ENCODE data around the gene GNPDA1. TPM values are rescaled to one million over a fixed set of nuclear protein-coding genes. Genes with fewer than 3 reads are reported as not detected.

GNPDA1 gene
- polyA plus RNA-seq, 3 donors: 14.6 to 47.6 (median 24.3) TPM

DNA sequence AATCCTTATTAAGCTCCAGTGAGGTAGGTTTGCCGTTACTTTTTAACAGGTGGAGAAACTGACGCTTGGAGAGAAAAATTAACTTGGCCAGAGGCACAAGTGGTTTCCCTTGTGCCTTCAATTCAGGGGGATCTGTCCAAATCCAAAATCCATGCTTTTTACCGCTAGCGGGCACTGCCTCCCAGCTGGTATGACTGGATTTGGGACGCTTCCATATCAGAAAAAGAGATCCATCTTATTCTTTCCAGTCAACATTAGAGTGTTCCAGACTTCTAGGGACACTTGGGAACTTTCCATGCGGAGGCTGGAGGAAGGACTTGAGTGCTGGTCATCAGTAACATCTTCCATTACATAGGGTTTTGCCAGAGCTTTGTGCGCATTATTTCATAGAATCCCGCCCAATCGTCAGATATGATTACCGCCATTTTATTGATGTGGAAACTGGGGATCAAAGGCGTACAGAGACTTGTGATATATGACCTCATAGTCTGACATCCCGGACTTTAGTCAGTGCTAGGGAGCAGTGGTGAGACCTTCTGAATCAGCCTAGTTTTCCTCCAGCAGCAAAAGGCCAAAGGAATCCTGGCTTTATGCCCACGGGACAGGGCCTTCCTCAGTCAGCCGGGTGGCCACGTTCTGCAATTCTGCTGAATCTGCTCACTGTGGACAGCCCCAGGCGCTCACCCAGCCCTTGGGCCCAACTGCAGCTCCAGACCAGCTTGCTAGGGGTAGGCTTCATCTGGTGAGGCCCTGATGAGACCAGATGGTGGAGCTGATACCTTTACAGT, 1.1 kb upstream of the GNPDA1 start:
- Mint-ChIP-seq H3K9me3 (peaks cover 0 to 4% (median 0%) of the 10 kb centered on the region in 7 donors), H3K27me3 (ENCODE audit: low read depth in 3 of 3) (peaks cover 0 to 2% (median 0%) of the 10 kb centered on the region in 3 donors), H3K27ac (peak overlapping the region in 4 of 7 donors; percentile 75 to 93 (median 88)), H3K4me1 (peaks cover 52% of the 10 kb centered on the region), H3K36me3 (peaks cover 10 to 11% of the 10 kb centered on the region in 2 donors), H3K4me3 (no peak overlapping the region)
- H3K79me2 ChIP-seq (ENCODE audit: insufficient read depth, low read length): no peaks in the 10 kb centered on the region
- H3K9me3 ChIP-seq (replicated peaks in 1 of 2; ENCODE audit: control insufficient read depth in 1 of 2, insufficient read depth in 1 of 2, low read length in 2 of 2): no peaks in the 10 kb centered on the region
- H3K4me2 ChIP-seq (replicated peaks; ENCODE audit: extremely low read depth, low read length, poor library complexity, severe bottlenecking): no peak overlapping the region
- WGBS (ENCODE audit: insufficient coverage): 95% methylated on average over 13 of the region's 16 CpGs
- no peak overlapping the region for H3K4me3 ChIP-seq (replicated peaks in 1 of 3; ENCODE audit: low read depth in 2 of 3, low read length in 3 of 3)
- intact Hi-C loops (cut with micrococcal nuclease): loop anchor here in 1 of 2 donors (10.0 kb wide), 1 partner anchor 211 kb away; no protein-coding TSS in a partner anchor
- H2AFZ ChIP-seq (ENCODE audit: insufficient read depth, low read depth, low read length, poor library complexity, severe bottlenecking): no peak overlapping the region
- H3K27me3 ChIP-seq (ENCODE audit: control insufficient read depth in 2 of 2, insufficient read depth in 2 of 2, low read length in 2 of 2): no peaks in the 10 kb centered on the region
- H3K36me3 ChIP-seq (replicated peaks in 1 of 2; ENCODE audit: control insufficient read depth in 1 of 2, insufficient read depth in 2 of 2, low read length in 2 of 2): peaks cover 0 to under 1% of the 10 kb centered on the region in 2 donors
- no peaks in the 10 kb centered on the region for H4K20me1 ChIP-seq (ENCODE audit: insufficient read depth, low read length)
- H3K9ac ChIP-seq (ENCODE audit: insufficient read depth, low read length, poor library complexity, severe bottlenecking): no peak overlapping the region
- H3K27ac ChIP-seq (ENCODE audit: low read depth in 1 of 2, low read length in 2 of 2): no peak overlapping the region
- H3K4me1 ChIP-seq (ENCODE audit: control insufficient read depth in 1 of 2, insufficient read depth in 2 of 2, low read length in 2 of 2): peaks cover 40 to 47% of the 10 kb centered on the region in 2 donors
- DNase-seq: no peak
- TF ChIP-seq, protein P1, sequence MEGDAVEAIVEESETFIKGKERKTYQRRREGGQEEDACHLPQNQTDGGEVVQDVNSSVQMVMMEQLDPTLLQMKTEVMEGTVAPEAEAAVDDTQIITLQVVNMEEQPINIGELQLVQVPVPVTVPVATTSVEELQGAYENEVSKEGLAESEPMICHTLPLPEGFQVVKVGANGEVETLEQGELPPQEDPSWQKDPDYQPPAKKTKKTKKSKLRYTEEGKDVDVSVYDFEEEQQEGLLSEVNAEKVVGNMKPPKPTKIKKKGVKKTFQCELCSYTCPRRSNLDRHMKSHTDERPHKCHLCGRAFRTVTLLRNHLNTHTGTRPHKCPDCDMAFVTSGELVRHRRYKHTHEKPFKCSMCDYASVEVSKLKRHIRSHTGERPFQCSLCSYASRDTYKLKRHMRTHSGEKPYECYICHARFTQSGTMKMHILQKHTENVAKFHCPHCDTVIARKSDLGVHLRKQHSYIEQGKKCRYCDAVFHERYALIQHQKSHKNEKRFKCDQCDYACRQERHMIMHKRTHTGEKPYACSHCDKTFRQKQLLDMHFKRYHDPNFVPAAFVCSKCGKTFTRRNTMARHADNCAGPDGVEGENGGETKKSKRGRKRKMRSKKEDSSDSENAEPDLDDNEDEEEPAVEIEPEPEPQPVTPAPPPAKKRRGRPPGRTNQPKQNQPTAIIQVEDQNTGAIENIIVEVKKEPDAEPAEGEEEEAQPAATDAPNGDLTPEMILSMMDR (IDR thresholded peaks at IDR 0.05): no peak

- H3K36me3 Mint-ChIP-seq: peaks cover 24 to 25% of the 10 kb centered on the region in 2 donors
- H3K36me3 ChIP-seq (replicated peaks in 1 of 2; ENCODE audit: control insufficient read depth in 1 of 2, insufficient read depth in 2 of 2, low read length in 2 of 2): peaks cover 0 to 15% of the 10 kb centered on the region in 2 donors
Observed at GRCh38 chr5:142012186-142012785, 541 bp downstream of the GNPDA1 start.

More at GRCh38 chr5:142012186-142012785, 541 bp downstream of the GNPDA1 start:
- H3K4me3 ChIP-seq (replicated peaks in 1 of 3; ENCODE audit: low read depth in 2 of 3, low read length in 3 of 3): peak overlapping the region; percentile 62 to 80 (median 67)
- Mint-ChIP-seq H3K4me1 (peaks cover 55% of the 10 kb centered on the region), H3K27ac (peak overlapping the region in 6 of 7 donors; percentile 68 to 94 (median 92)), H3K4me3 (peak overlapping the region; percentile 79 to 91), H3K27me3 (ENCODE audit: low read depth in 3 of 3) (peaks cover 0 to 2% (median 0%) of the 10 kb centered on the region in 3 donors), H3K9me3 (peaks cover 0 to 3% (median 0%) of the 10 kb centered on the region in 7 donors)
- peak overlapping the region; percentile 83 for H3K4me2 ChIP-seq (replicated peaks; ENCODE audit: extremely low read depth, low read length, poor library complexity, severe bottlenecking)
- no peaks in the 10 kb centered on the region for H4K20me1 ChIP-seq (ENCODE audit: insufficient read depth, low read length)
- no peaks in the 10 kb centered on the region for H3K9me3 ChIP-seq (replicated peaks in 1 of 2; ENCODE audit: control insufficient read depth in 1 of 2, insufficient read depth in 1 of 2, low read length in 2 of 2)
- H3K9ac ChIP-seq (ENCODE audit: insufficient read depth, low read length, poor library complexity, severe bottlenecking): peak overlapping the region; percentile 78
- peak; percentile 23 to 52 (median 51) for DNase-seq
- no peaks in the 10 kb centered on the region for H3K27me3 ChIP-seq (ENCODE audit: control insufficient read depth in 2 of 2, insufficient read depth in 2 of 2, low read length in 2 of 2)
- intact Hi-C loops (cut with micrococcal nuclease): loop anchor here in 1 of 2 donors (10.0 kb wide), 1 partner anchor 213 kb away; no protein-coding TSS in a partner anchor
- H2AFZ ChIP-seq (ENCODE audit: insufficient read depth, low read depth, low read length, poor library complexity, severe bottlenecking): peak overlapping the region; percentile 95
- H3K79me2 ChIP-seq (ENCODE audit: insufficient read depth, low read length): no peaks in the 10 kb centered on the region
- H3K27ac ChIP-seq (ENCODE audit: low read depth in 1 of 2, low read length in 2 of 2): peak overlapping the region; percentile 64 to 93
- 21% methylated on average over 8 of the region's 18 CpGs for WGBS (ENCODE audit: insufficient coverage)
- TF ChIP-seq, protein P1 (IDR thresholded peaks at IDR 0.05): peak; percentile 44
- peaks cover 42 to 53% of the 10 kb centered on the region in 2 donors for H3K4me1 ChIP-seq (ENCODE audit: control insufficient read depth in 1 of 2, insufficient read depth in 2 of 2, low read length in 2 of 2)
